ENCODE results near the gene SEZ6.

- TF ChIP-seq ZBTB44 (tag by site-specific recombination; IDR thresholded peaks at IDR 0.05) (peak; percentile 87), YY1 (tag by site-specific recombination; IDR thresholded peaks at IDR 0.05) (no peak)
These were observed 37.1 kb upstream of the SEZ6 start, which contains the start of gene PIPOX for GRCh38 chr17:29042679-29043538.
